Fibroblast of mammary gland (primary cell): Measurements from ENCODE around the gene PPBP.
"Not testable (repeated sequence)": the region's sequence is repeated elsewhere in the genome, so short reads cannot be mapped to it uniquely, and the experiment has no call there.

Experiments
- DNase-seq: peaks from one replicate; pipeline ENCODE4 v3.0.0-alpha.2; 2010; ENCODE audit warnings: low read depth
- H3K4me3 ChIP-seq: 2 replicates; pipeline ENCODE4 v1.5.1; 2011; ENCODE audit warnings: low read depth, mild to moderate bottlenecking, low read length, moderate library complexity; ENCODE audit not compliant: control insufficient read depth
- CTCF ChIP-seq: conservative IDR thresholded peaks from 2 replicates; pipeline ENCODE4 v1.5.1; 2011; ENCODE audit warnings: low read depth, low read length, inconsistent platforms; ENCODE audit not compliant: control insufficient read depth, insufficient read depth

Gene PPBP

GRCh38 chr4:73985528-73985852, 2.5 kb downstream of the PPBP start:
- TF ChIP-seq CTCF: no peak
- no peak for DNase-seq
- H3K4me3 ChIP-seq: no peak overlapping the region

- peak; percentile 69 for DNase-seq
- TF ChIP-seq CTCF: no peak
- no peak overlapping the region for H3K4me3 ChIP-seq
Observed at GRCh38 chr4:73984736-73985527, 3.1 kb downstream of the PPBP start.

DNA sequence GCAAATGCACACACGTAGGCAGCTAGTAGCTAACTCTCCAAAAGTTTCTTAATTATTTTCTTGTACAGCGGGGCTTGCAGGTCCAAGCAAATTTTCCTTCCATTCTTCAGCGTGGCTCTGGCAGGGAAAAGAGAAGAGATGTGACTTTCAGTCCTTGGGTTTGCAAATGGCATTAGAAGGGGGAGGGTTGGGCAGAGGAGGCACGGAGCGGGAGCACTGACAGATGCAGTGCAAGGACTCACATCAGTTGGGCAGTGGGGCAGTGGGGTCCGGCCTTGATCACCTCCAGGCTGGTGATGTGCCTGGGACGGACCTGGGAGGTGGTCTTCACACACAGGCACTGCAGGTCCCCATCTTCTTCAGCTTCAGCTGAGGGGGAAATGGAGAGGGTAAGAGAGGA, 6.8 kb downstream of the PPBP start:
- DNase-seq, H3K4me3 ChIP-seq: not testable (repeated sequence)

DNA sequence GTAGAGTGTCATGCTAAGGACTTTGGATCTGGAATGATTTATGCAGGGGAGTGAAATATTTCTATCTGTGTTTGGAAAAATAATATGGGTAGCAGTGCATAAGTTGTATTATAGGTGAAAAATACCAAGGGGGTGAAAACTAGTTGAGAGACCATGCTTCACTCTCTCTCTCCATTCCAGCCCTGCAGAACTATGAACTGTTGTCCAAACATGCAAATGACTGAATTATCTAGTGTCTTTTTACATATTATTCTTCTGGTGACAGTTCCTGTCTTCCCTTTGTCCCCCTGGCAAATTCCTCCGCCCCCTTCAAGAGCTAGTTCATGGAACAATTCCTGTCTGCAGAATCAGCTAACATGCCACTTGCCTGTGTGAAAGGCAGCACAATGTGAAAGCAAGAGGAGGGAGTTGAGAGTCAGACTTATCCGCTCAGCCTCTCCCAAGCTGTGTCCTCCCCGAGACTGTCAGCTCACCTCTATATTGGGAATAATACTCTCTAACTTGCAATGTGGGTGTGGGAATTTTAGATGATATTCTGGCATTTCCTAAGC, 8.5 kb downstream of the PPBP start:
- no peak for DNase-seq
- H3K4me3 ChIP-seq: no peak overlapping the region
- TF ChIP-seq CTCF: no peak

GRCh38 chr4:73978886-73979285, 9.1 kb downstream of the PPBP start:
- no peak overlapping the region for H3K4me3 ChIP-seq
- DNase-seq: peak; percentile 88
- TF ChIP-seq CTCF: no peak

DNA sequence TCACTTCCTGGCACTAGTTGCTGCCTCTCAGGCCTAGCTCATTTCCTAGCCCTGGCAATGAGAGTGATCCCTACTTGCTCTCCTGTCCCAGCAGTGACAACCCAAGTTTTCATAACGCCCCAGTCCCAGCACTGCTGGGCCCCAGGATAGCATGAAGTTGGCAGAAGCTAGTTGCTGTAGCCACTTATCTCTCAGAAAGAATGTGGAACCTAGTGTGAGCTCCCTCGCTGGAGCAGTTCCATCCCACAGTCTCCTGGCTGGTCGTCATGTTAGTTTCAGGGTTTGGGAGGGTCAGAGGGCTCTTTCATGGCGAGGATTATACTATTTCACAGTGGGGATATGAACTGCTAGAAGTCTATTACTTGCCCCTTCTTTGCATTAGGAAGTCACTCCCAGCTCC, 11.3 kb downstream of the PPBP start:
- DNase-seq: no peak
- no peak overlapping the region for H3K4me3 ChIP-seq
- no peak for TF ChIP-seq CTCF

GRCh38 chr4:73976217-73976616, 11.8 kb downstream of the PPBP start:
- no peak for TF ChIP-seq CTCF
- DNase-seq: no peak
- H3K4me3 ChIP-seq: no peak overlapping the region
